DLD1 (cell line): ENCODE data around the gene RETREG1.
"Not testable (repeated sequence)": the region's sequence is repeated elsewhere in the genome, so short reads cannot be mapped to it uniquely, and the experiment has no call there.

Experiments
- in situ Hi-C: cut with HindIII; loops from 2 replicates; pipeline ENCODE4 v1.10.0; 2017; ENCODE audit warnings: low sequenced_read_pairs

The RETREG1 gene

GRCh38 chr5:16493261-16493660 is 123.5 kb downstream of the RETREG1 start:
- in situ Hi-C loops, result no loop called here

GRCh38 chr5:16492398-16493140 is 124.2 kb downstream of the RETREG1 start:
- in situ Hi-C loops, result no loop called here

GRCh38 chr5:16490911-16491310 is 125.9 kb downstream of the RETREG1 start:
- in situ Hi-C loops, result no loop called here

- in situ Hi-C loops, result no loop called here
These were observed 127.4 kb downstream of the RETREG1 start for GRCh38 chr5:16489322-16489791.

GRCh38 chr5:16487456-16487855 is 129.3 kb downstream of the RETREG1 start:
- in situ Hi-C loops, result no loop called here

GRCh38 chr5:16486711-16487111 is 130.1 kb downstream of the RETREG1 start:
- in situ Hi-C loops, result no loop called here

GRCh38 chr5:16485656-16486055 is 131.1 kb downstream of the RETREG1 start:
- in situ Hi-C loops, result no loop called here

- in situ Hi-C loops, result no loop called here
These were observed 132.7 kb downstream of the RETREG1 start for GRCh38 chr5:16484081-16484480.

GRCh38 chr5:16483361-16483760 is 133.4 kb downstream of the RETREG1 start:
- in situ Hi-C loops, result no loop called here

GRCh38 chr5:16482891-16483290 is 133.9 kb downstream of the RETREG1 start:
- in situ Hi-C loops, result no loop called here

- in situ Hi-C loops, result no loop called here
These were observed 135.8 kb downstream of the RETREG1 start for GRCh38 chr5:16480821-16481538.

- in situ Hi-C loops, result no loop called here
These were observed 136.7 kb downstream of the RETREG1 start for GRCh38 chr5:16480144-16480543.

- in situ Hi-C loops, result no loop called here
These were observed 139.3 kb downstream of the RETREG1 start for GRCh38 chr5:16477541-16477940.

GRCh38 chr5:16476417-16476816 is 140.4 kb downstream of the RETREG1 start:
- in situ Hi-C loops, result not testable (repeated sequence)

- in situ Hi-C loops, result loop anchor here (25.0 kb wide), 1 partner anchor 716 kb away; no protein-coding TSS in a partner anchor
These were observed 145.4 kb downstream of the RETREG1 start for GRCh38 chr5:16471387-16471786.

GRCh38 chr5:16467363-16468219 is 149.2 kb downstream of the RETREG1 start:
- in situ Hi-C loops, result loop anchor here (25.0 kb wide), 1 partner anchor 720 kb away; no protein-coding TSS in a partner anchor

GRCh38 chr5:16465544-16466432 is 151.0 kb downstream of the RETREG1 start, which contains the start of gene ZNF622:
ZNF622 (minus strand) TSS chr5:16465800; CDS start chr5:16465665, 135 bp downstream.
- in situ Hi-C loops, result loop anchor here (25.0 kb wide), 1 partner anchor 722 kb away; no protein-coding TSS in a partner anchor

- in situ Hi-C loops, result loop anchor here (25.0 kb wide), 1 partner anchor 722 kb away; no protein-coding TSS in a partner anchor
These were observed 151.9 kb downstream of the RETREG1 start for GRCh38 chr5:16464664-16465543.

GRCh38 chr5:16464231-16464630 is 152.6 kb downstream of the RETREG1 start:
- in situ Hi-C loops, result loop anchor here (25.0 kb wide), 1 partner anchor 723 kb away; no protein-coding TSS in a partner anchor
